Glutamatergic neuron (in vitro differentiated cells): ENCODE data around the gene ATF7. TPM values are rescaled to one million over a fixed set of nuclear protein-coding genes. Genes with fewer than 3 reads are reported as not detected.
"Not testable (repeated sequence)": the region's sequence is repeated elsewhere in the genome, so short reads cannot be mapped to it uniquely, and the experiment has no call there.

Experiments
- DNase-seq: peaks from one replicate; pipeline ENCODE4 v3.0.0; 2022
- H3K27ac Mint-ChIP-seq: one replicate; pipeline ENCODE4 v1.8.0; 2020; ENCODE audit warnings: mild to moderate bottlenecking, mixed read lengths, inconsistent platforms; ENCODE audit not compliant: unreplicated experiment
- H3K27me3 Mint-ChIP-seq: one replicate; pipeline ENCODE4 v1.8.0; 2020; ENCODE audit warnings: mild to moderate bottlenecking, moderate library complexity, mixed read lengths, inconsistent platforms; ENCODE audit not compliant: unreplicated experiment
- H3K36me3 Mint-ChIP-seq: one replicate; pipeline ENCODE4 v1.8.0; 2020; ENCODE audit warnings: mild to moderate bottlenecking, mixed read lengths, inconsistent platforms; ENCODE audit not compliant: unreplicated experiment
- H3K4me1 Mint-ChIP-seq: one replicate; pipeline ENCODE4 v1.8.0; 2020; ENCODE audit warnings: mild to moderate bottlenecking, low read depth, mixed read lengths, inconsistent platforms; ENCODE audit not compliant: unreplicated experiment
- H3K4me3 Mint-ChIP-seq: one replicate; pipeline ENCODE4 v1.8.0; 2020; ENCODE audit warnings: mild to moderate bottlenecking, mixed read lengths, inconsistent platforms; ENCODE audit not compliant: unreplicated experiment
- H3K9me3 Mint-ChIP-seq: one replicate; pipeline ENCODE4 v1.8.0; 2020; ENCODE audit warnings: mild to moderate bottlenecking, moderate library complexity, mixed read lengths, inconsistent platforms; ENCODE audit not compliant: unreplicated experiment
- total RNA-seq: library from RNA; stranded (reverse); fragmentation: NEBNext Ultra II Directional; extraction: Animal tissue kit (Norgen Biotek cat#: 25700); gene quantifications from one replicate; pipeline ENCODE4 v1.2.1, GENCODE V29; 2021; ENCODE audit not compliant: unreplicated experiment
- TF ChIP-seq, protein P1 (sequence below): fragments of 200-600 bp; sonication (generic); IDR thresholded peaks from one replicate; pipeline ENCODE4 v1.5.0; 2021; ENCODE audit not compliant: partially characterized antibody, unreplicated experiment

Gene ATF7
- total RNA-seq, 1 donor from 2014 or later, result 36.0 TPM

- DNase-seq, result no peak
- H3K9me3 Mint-ChIP-seq, result no peaks in the 10 kb centered on the region
- H3K4me1 Mint-ChIP-seq, result peaks cover 5% of the 10 kb centered on the region
- H3K36me3 Mint-ChIP-seq, result no peaks in the 10 kb centered on the region
- peaks cover 6% of the 10 kb centered on the region for H3K27me3 Mint-ChIP-seq
- TF ChIP-seq, protein P1, sequence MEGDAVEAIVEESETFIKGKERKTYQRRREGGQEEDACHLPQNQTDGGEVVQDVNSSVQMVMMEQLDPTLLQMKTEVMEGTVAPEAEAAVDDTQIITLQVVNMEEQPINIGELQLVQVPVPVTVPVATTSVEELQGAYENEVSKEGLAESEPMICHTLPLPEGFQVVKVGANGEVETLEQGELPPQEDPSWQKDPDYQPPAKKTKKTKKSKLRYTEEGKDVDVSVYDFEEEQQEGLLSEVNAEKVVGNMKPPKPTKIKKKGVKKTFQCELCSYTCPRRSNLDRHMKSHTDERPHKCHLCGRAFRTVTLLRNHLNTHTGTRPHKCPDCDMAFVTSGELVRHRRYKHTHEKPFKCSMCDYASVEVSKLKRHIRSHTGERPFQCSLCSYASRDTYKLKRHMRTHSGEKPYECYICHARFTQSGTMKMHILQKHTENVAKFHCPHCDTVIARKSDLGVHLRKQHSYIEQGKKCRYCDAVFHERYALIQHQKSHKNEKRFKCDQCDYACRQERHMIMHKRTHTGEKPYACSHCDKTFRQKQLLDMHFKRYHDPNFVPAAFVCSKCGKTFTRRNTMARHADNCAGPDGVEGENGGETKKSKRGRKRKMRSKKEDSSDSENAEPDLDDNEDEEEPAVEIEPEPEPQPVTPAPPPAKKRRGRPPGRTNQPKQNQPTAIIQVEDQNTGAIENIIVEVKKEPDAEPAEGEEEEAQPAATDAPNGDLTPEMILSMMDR, result no peak
- no peak overlapping the region for H3K27ac Mint-ChIP-seq
- no peak overlapping the region for H3K4me3 Mint-ChIP-seq
Measured at GRCh38 chr12:53657041-53657440, 30.9 kb upstream of the ATF7 start.

DNA sequence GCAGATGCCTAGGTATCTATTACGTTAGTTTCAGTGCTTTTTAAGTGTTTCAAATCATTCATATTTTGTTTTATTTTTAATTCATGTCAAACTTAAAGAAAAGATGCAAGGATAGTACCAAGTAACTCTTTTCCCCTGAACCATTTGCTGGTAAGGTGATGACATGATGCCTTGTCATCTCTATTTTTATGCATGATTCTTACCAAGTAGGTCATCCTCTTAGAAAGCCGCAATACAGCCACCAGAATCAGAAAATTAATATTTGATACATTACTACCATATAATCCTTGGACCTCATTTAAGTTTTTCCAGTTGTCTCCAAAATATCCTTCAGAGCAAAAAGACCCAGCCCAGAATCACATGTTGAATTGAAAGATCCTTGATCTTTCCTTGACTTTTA, 27.4 kb upstream of the ATF7 start:
- Mint-ChIP-seq H3K4me3 (no peak overlapping the region), H3K9me3 (peaks cover 2% of the 10 kb centered on the region), H3K27ac (no peak overlapping the region), H3K4me1 (peaks cover 2% of the 10 kb centered on the region), H3K36me3 (no peaks in the 10 kb centered on the region), H3K27me3 (peaks cover 6% of the 10 kb centered on the region)
- no peak for DNase-seq
- TF ChIP-seq, protein P1, result no peak

GRCh38 chr12:53652366-53652765, 26.2 kb upstream of the ATF7 start:
- H3K36me3 Mint-ChIP-seq, result no peaks in the 10 kb centered on the region
- no peak overlapping the region for H3K4me3 Mint-ChIP-seq
- H3K27ac Mint-ChIP-seq, result no peak overlapping the region
- peaks cover 6% of the 10 kb centered on the region for H3K27me3 Mint-ChIP-seq
- peaks cover 2% of the 10 kb centered on the region for H3K9me3 Mint-ChIP-seq
- TF ChIP-seq, protein P1, result no peak
- no peak for DNase-seq
- peaks cover 2% of the 10 kb centered on the region for H3K4me1 Mint-ChIP-seq

DNA sequence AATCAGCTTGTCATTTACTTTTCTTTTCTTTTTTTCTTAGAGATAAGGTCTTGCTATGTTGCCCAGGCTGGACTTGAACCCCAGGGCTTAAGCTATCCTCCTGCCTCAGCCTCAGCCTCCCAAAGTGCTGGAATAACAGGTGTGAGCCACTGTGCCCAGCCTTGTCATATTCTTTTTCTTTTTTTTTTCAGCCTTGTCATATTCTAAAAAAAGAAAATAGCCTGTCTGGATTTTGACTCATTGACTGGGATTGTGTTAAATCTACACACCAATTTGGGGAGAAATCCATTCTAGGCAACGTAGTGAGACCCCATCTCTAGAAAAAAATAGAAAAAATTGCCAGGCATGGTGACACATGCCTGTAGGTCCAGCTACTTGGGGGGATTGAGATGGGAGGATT, 25.6 kb upstream of the ATF7 start:
- H3K27ac Mint-ChIP-seq, result no peak overlapping the region
- H3K27me3 Mint-ChIP-seq, result no peaks in the 10 kb centered on the region
- H3K36me3 Mint-ChIP-seq, result no peaks in the 10 kb centered on the region
- DNase-seq, result no peak
- peaks cover 2% of the 10 kb centered on the region for H3K9me3 Mint-ChIP-seq
- no peak overlapping the region for H3K4me3 Mint-ChIP-seq
- TF ChIP-seq, protein P1, result no peak
- peaks cover 2% of the 10 kb centered on the region for H3K4me1 Mint-ChIP-seq

- not testable (repeated sequence) for H3K9me3 Mint-ChIP-seq, H3K4me1 Mint-ChIP-seq, H3K27me3 Mint-ChIP-seq, H3K27ac Mint-ChIP-seq, DNase-seq, H3K4me3 Mint-ChIP-seq, H3K36me3 Mint-ChIP-seq
Measured at GRCh38 chr12:53646300-53646699, 20.1 kb upstream of the ATF7 start.

- TF ChIP-seq, protein P1, result no peak
- no peaks in the 10 kb centered on the region for H3K36me3 Mint-ChIP-seq
- peaks cover 3% of the 10 kb centered on the region for H3K4me1 Mint-ChIP-seq
- DNase-seq, result no peak
- no peaks in the 10 kb centered on the region for H3K27me3 Mint-ChIP-seq
- no peak overlapping the region for H3K4me3 Mint-ChIP-seq
- peaks cover 4% of the 10 kb centered on the region for H3K9me3 Mint-ChIP-seq
- H3K27ac Mint-ChIP-seq, result no peak overlapping the region
Measured at GRCh38 chr12:53645165-53645564, 19.0 kb upstream of the ATF7 start.
